H1 (cell line): ENCODE measurements around the gene ASPN.

Source experiments
- ATF3 ChIP-seq: IDR thresholded peaks from 2 replicates; pipeline ENCODE4 v1.6.1; 2011; ENCODE audit warnings: low read depth, mild to moderate bottlenecking, low read length; ENCODE audit not compliant: insufficient read depth
- CBX5 ChIP-seq: fragments of 300-800, 300-1000 bp; sonication (generic); IDR thresholded peaks from 2 replicates; pipeline ENCODE4 v1.7.1; 2016; ENCODE audit warnings: antibody characterized with exemption, low read length, low read depth
- CEBPB ChIP-seq: IDR thresholded peaks from 2 replicates; pipeline ENCODE4 v1.6.1; 2012; ENCODE audit warnings: low read depth, low read length
- EZH2 ChIP-seq: fragments of 200-600 bp; sonication (generic); IDR thresholded peaks from 2 replicates; pipeline ENCODE4 v1.7.1; 2012; ENCODE audit warnings: low read depth, mild to moderate bottlenecking, moderate library complexity, low read length, inconsistent platforms; ENCODE audit not compliant: severe bottlenecking
- MAFK ChIP-seq: IDR thresholded peaks from 2 replicates; pipeline ENCODE4 v1.6.1; 2012; ENCODE audit warnings: low read depth, mild to moderate bottlenecking, improper control_type of control experiment, low read length
- POLR2A ChIP-seq, 2 experiments: IDR thresholded peaks; 1 replicate in 1 of 2; 2 replicates in 1 of 2; pipeline ENCODE4 v1.6.1; 2011; ENCODE audit warnings: low read depth in 2 of 2, low read length in 2 of 2, mild to moderate bottlenecking in 2 of 2; ENCODE audit errors: control extremely low read depth in 1 of 2
- POLR2AphosphoS5 ChIP-seq: IDR thresholded peaks from 2 replicates; pipeline ENCODE4 v1.6.1; 2011; ENCODE audit warnings: low read depth, low read length
- RNF2 ChIP-seq: fragments of 200-900, 300-1000 bp; sonication (generic); IDR thresholded peaks from 2 replicates; pipeline ENCODE4 v1.7.1; 2016; ENCODE audit warnings: borderline replicate concordance, low read depth, mild to moderate bottlenecking, antibody characterized with exemption, low read length; ENCODE audit not compliant: poor library complexity, severe bottlenecking; ENCODE audit errors: missing control alignments
- SIN3A ChIP-seq, 2 experiments: IDR thresholded peaks in 1 of 2; conservative IDR thresholded peaks in 1 of 2; 2 replicates each; pipeline ENCODE4 v1.6.1; 2011 to 2012; ENCODE audit warnings: low read length in 2 of 2, improper control_type of control experiment in 1 of 2, low read depth in 1 of 2, mild to moderate bottlenecking in 1 of 2
- TAF1 ChIP-seq: IDR thresholded peaks from 2 replicates; pipeline ENCODE4 v1.6.1; 2011; ENCODE audit warnings: mild to moderate bottlenecking, low read depth, low read length
- TCF12 ChIP-seq: IDR thresholded peaks from 2 replicates; pipeline ENCODE4 v1.6.1; 2011; ENCODE audit warnings: low read depth, mild to moderate bottlenecking, low read length
- ZNF274 ChIP-seq: IDR thresholded peaks from 2 replicates; pipeline ENCODE4 v1.7.0; 2012; ENCODE audit warnings: low read length, borderline replicate concordance; ENCODE audit errors: extremely low read depth
- TF ChIP-seq, protein P1 (sequence below), 3 experiments: IDR thresholded peaks; 1 replicate in 2 of 3; 2 replicates in 1 of 3; pipeline versions ENCODE4 v1.5.1 to v1.6.1; 2011; ENCODE audit warnings: low read length in 3 of 3, mild to moderate bottlenecking in 3 of 3, inconsistent platforms in 2 of 3, low read depth in 1 of 3, moderate library complexity in 1 of 3; ENCODE audit not compliant: insufficient read depth in 1 of 3; ENCODE audit errors: control extremely low read depth in 1 of 3

- TF ChIP-seq POLR2A (IDR thresholded peaks at IDR 0.05; ENCODE audit: control extremely low read depth in 1 of 2, low read depth in 2 of 2, low read length in 2 of 2) (no peak), ZNF274 (no peak), TAF1 (no peak), EZH2 (no peak), POLR2AphosphoS5 (no peak), SIN3A (conservative IDR thresholded peaks at IDR 0.05 in 1 of 2, IDR thresholded peaks at IDR 0.05 in 1 of 2; ENCODE audit: low read depth in 1 of 2, low read length in 2 of 2) (no peak), CBX5 (no peak), CEBPB (no peak), ATF3 (no peak), RNF2 (no peak), TCF12 (no peak), MAFK (no peak)
- TF ChIP-seq, protein P1, sequence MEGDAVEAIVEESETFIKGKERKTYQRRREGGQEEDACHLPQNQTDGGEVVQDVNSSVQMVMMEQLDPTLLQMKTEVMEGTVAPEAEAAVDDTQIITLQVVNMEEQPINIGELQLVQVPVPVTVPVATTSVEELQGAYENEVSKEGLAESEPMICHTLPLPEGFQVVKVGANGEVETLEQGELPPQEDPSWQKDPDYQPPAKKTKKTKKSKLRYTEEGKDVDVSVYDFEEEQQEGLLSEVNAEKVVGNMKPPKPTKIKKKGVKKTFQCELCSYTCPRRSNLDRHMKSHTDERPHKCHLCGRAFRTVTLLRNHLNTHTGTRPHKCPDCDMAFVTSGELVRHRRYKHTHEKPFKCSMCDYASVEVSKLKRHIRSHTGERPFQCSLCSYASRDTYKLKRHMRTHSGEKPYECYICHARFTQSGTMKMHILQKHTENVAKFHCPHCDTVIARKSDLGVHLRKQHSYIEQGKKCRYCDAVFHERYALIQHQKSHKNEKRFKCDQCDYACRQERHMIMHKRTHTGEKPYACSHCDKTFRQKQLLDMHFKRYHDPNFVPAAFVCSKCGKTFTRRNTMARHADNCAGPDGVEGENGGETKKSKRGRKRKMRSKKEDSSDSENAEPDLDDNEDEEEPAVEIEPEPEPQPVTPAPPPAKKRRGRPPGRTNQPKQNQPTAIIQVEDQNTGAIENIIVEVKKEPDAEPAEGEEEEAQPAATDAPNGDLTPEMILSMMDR (IDR thresholded peaks at IDR 0.05; ENCODE audit: control extremely low read depth in 1 of 3, insufficient read depth in 1 of 3, low read depth in 1 of 3, low read length in 3 of 3): no peak
Measured at GRCh38 chr9:92438900-92439526, 43.3 kb downstream of the ASPN start.
